Endodermal cell (in vitro differentiated cells): ENCODE measurements around the gene AMBRA1. TPM values are rescaled to one million over a fixed set of nuclear protein-coding genes. Genes with fewer than 3 reads are reported as not detected.

ENCODE experiments used
- DNase-seq: peaks from one replicate; pipeline ENCODE4 v3.0.0-alpha.2; 2017
- H3K27ac ChIP-seq: 2 replicates; pipeline ENCODE4 v1.5.1; 2013; ENCODE audit warnings: mild to moderate bottlenecking, low read depth, low read length, moderate library complexity
- H3K27me3 ChIP-seq: 2 replicates; pipeline ENCODE4 v1.6.1; 2013; ENCODE audit warnings: mild to moderate bottlenecking, low read length, moderate library complexity; ENCODE audit not compliant: insufficient read depth, control insufficient read depth, poor library complexity, severe bottlenecking
- H3K36me3 ChIP-seq: 2 replicates; pipeline ENCODE4 v1.7.0; 2013; ENCODE audit warnings: mild to moderate bottlenecking, low read length, moderate library complexity; ENCODE audit not compliant: control insufficient read depth, insufficient read depth
- H3K4me1 ChIP-seq: one replicate; pipeline ENCODE4 v1.7.0; 2013; ENCODE audit warnings: low read length; ENCODE audit not compliant: control insufficient read depth, insufficient read depth
- H3K4me3 ChIP-seq: 2 replicates; pipeline ENCODE4 v1.5.1; 2013; ENCODE audit warnings: mild to moderate bottlenecking, low read length, moderate library complexity
- H3K9ac ChIP-seq: 2 replicates; pipeline ENCODE4 v1.6.1; 2013; ENCODE audit warnings: mild to moderate bottlenecking, low read length, moderate library complexity; ENCODE audit not compliant: poor library complexity, severe bottlenecking; ENCODE audit errors: extremely low read depth
- H3K9me3 ChIP-seq: 2 replicates; pipeline ENCODE4 v1.6.1; 2013; ENCODE audit warnings: mild to moderate bottlenecking, low read length, moderate library complexity; ENCODE audit not compliant: control insufficient read depth
- H3K27ac Mint-ChIP-seq: 2 replicates; pipeline ENCODE4 v1.8.0; 2020; ENCODE audit warnings: mixed read lengths
- H3K27me3 Mint-ChIP-seq: 2 replicates; pipeline ENCODE4 v1.8.0; 2021; ENCODE audit warnings: mild to moderate bottlenecking, mixed read lengths; ENCODE audit not compliant: insufficient read depth
- H3K36me3 Mint-ChIP-seq: 2 replicates; pipeline ENCODE4 v1.8.0; 2020; ENCODE audit warnings: low read depth, mixed read lengths
- H3K4me1 Mint-ChIP-seq: 2 replicates; pipeline ENCODE4 v1.8.0; 2020; ENCODE audit warnings: mixed read lengths
- H3K4me3 Mint-ChIP-seq: 2 replicates; pipeline ENCODE4 v1.8.0; 2020; ENCODE audit warnings: mild to moderate bottlenecking, moderate library complexity, mixed read lengths
- H3K9me3 Mint-ChIP-seq: 2 replicates; pipeline ENCODE4 v1.8.0; 2020; ENCODE audit warnings: mild to moderate bottlenecking, mixed read lengths
- WGBS, 2 experiments: methylation state at CpG; one replicate each; pipeline versions ENCODE4 v1.1.5 to v1.1.7; 2013; ENCODE audit warnings: missing lambda C conversion rate in 2 of 2, mixed read lengths in 1 of 2; ENCODE audit not compliant: insufficient coverage in 1 of 2, insufficient read length in 1 of 2; 5-methylcytosine and 5-hydroxymethylcytosine counted together
- total RNA-seq, 2 donors: library from RNA; stranded (reverse); fragmentation: NEBNext Ultra II Directional in 1 of 2; extraction: Animal tissue kit (Norgen Biotek cat#: 25700) in 1 of 2; gene quantifications; 2 replicates in 1 of 2; 3 replicates in 1 of 2; pipeline ENCODE4 v1.2.1, GENCODE V29; 2021
- TF ChIP-seq, protein P1 (sequence below): fragments of 200-600 bp; sonication (generic); conservative IDR thresholded peaks from 2 replicates; pipeline ENCODE4 v1.5.0; 2021; ENCODE audit warnings: antibody characterized with exemption, mild to moderate bottlenecking

AMBRA1 gene
- total RNA-seq, 2 donors from 2014 or later = 54.5 to 67.8 TPM

DNA sequence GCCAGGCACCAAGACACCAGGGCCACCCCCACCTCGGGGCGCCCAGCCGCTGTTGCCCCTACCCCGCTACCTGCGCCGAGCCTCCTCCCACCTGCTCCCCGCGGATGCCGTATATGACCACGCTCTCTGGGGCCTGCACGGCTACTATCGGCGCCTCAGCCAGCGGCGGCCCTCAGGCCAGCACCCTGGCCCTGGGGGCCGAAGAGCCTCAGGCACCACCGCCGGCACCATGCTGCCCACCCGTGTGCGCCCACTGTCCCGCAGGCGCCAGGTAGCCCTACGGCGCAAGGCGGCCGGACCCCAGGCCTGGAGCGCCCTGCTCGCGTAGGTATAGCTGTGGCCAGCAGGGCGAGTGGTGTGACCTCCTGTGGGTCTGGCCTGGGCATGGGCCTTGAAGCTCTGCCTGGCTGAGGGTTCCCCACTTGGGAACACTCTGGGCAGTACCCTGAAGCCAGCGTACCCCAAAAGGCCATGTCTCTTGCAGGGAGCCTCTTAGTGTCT is 227.1 kb downstream of the AMBRA1 start:
- 92 to 95% methylated on average over 26 to 31 of the region's 31 CpGs for WGBS, 2 experiments

DNA sequence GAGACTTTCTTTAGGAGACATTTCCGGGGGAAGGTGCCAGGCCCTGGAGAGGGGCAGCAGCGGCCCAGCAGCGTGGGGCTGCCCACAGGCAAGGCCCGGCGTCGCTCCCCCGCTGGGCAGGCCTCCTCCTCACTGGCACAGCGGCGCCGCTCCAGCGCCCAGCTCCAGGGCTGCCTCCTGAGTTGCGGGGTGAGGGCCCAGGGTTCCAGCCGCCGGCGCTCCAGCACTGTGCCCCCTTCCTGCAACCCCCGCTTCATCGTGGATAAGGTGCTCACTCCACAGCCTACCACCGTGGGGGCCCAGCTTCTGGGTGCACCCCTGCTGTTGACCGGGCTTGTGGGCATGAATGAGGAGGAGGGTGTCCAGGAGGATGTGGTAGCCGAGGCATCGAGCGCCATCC is 227.6 kb downstream of the AMBRA1 start:
- Mint-ChIP-seq H3K27ac (no peak overlapping the region), H3K4me3 (no peak overlapping the region), H3K9me3 (no peaks in the 10 kb centered on the region), H3K4me1 (peaks cover 18% of the 10 kb centered on the region), H3K36me3 (peaks cover 13% of the 10 kb centered on the region), H3K27me3 (no peaks in the 10 kb centered on the region)
- TF ChIP-seq, protein P1, sequence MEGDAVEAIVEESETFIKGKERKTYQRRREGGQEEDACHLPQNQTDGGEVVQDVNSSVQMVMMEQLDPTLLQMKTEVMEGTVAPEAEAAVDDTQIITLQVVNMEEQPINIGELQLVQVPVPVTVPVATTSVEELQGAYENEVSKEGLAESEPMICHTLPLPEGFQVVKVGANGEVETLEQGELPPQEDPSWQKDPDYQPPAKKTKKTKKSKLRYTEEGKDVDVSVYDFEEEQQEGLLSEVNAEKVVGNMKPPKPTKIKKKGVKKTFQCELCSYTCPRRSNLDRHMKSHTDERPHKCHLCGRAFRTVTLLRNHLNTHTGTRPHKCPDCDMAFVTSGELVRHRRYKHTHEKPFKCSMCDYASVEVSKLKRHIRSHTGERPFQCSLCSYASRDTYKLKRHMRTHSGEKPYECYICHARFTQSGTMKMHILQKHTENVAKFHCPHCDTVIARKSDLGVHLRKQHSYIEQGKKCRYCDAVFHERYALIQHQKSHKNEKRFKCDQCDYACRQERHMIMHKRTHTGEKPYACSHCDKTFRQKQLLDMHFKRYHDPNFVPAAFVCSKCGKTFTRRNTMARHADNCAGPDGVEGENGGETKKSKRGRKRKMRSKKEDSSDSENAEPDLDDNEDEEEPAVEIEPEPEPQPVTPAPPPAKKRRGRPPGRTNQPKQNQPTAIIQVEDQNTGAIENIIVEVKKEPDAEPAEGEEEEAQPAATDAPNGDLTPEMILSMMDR = no peak
- Histone ChIP-seq H3K4me1 (peaks cover 4% of the 10 kb centered on the region), H3K27me3 (no peaks in the 10 kb centered on the region), H3K4me3 (no peak overlapping the region), H3K9me3 (no peaks in the 10 kb centered on the region), H3K27ac (no peak overlapping the region), H3K36me3 (peaks cover 22% of the 10 kb centered on the region), H3K9ac (no peak overlapping the region)
- DNase-seq = no peak
- 92 to 96% methylated on average over 14 to 22 of the region's 22 CpGs for WGBS, 2 experiments

More for the DNA sequence above, 227.1 kb downstream of the AMBRA1 start:
- Mint-ChIP-seq H3K27me3 (no peaks in the 10 kb centered on the region), H3K9me3 (no peaks in the 10 kb centered on the region), H3K27ac (no peak overlapping the region), H3K36me3 (peaks cover 13% of the 10 kb centered on the region), H3K4me1 (peaks cover 15% of the 10 kb centered on the region), H3K4me3 (no peak overlapping the region)
- Histone ChIP-seq H3K36me3 (peaks cover 22% of the 10 kb centered on the region), H3K4me3 (no peak overlapping the region), H3K27ac (no peak overlapping the region), H3K9ac (no peak overlapping the region), H3K9me3 (no peaks in the 10 kb centered on the region), H3K4me1 (no peaks in the 10 kb centered on the region), H3K27me3 (no peaks in the 10 kb centered on the region)
- TF ChIP-seq, protein P1 = no peak
- DNase-seq = no peak

DNA sequence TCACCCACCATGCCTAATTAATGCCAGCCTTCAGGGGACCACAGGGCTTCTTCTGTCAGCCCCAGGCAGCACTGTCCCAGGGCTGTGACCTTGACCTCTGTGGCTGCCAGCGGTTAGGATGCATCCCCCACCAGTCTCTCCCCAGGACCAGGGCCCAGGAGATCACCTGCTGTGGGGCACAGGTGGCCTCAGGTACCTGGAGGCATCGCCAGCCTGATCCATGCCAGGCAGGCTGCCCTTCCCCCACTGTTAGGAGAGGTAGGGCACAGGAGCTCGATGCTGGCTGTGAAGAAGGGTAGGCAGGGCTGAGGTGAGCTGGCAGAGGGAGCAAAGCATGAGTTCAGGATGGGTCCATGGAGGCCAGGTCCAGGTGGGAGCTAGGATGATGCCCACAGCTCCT is 229.0 kb downstream of the AMBRA1 start:
- H3K4me3 Mint-ChIP-seq = no peak overlapping the region
- no peaks in the 10 kb centered on the region for H3K9me3 Mint-ChIP-seq
- H3K36me3 Mint-ChIP-seq = peaks cover 8% of the 10 kb centered on the region
- Histone ChIP-seq H3K9ac (no peak overlapping the region), H3K27me3 (no peaks in the 10 kb centered on the region), H3K27ac (no peak overlapping the region), H3K36me3 (peaks cover 15% of the 10 kb centered on the region), H3K4me3 (no peak overlapping the region), H3K4me1 (peaks cover 6% of the 10 kb centered on the region), H3K9me3 (no peaks in the 10 kb centered on the region)
- H3K27ac Mint-ChIP-seq = peak overlapping the region; percentile 69
- TF ChIP-seq, protein P1 = no peak
- peaks cover 23% of the 10 kb centered on the region for H3K4me1 Mint-ChIP-seq
- WGBS, 2 experiments = 88 to 93% methylated on average over 2 to 3 of the region's 3 CpGs
- DNase-seq = no peak
- H3K27me3 Mint-ChIP-seq = no peaks in the 10 kb centered on the region
